IPS DF 6.9 (cell line): Measurements from ENCODE around the gene ERP27.

ENCODE experiments used
- DNase-seq: peaks from one replicate; pipeline ENCODE4 v3.0.0-alpha.2; 2013; ENCODE audit warnings: low read depth, low spot score
- H3K27ac ChIP-seq: one replicate; pipeline ENCODE4 v1.5.1; 2013; ENCODE audit warnings: low read length, control low read depth
- H3K27me3 ChIP-seq: 2 replicates; pipeline ENCODE4 v1.6.1; 2013; ENCODE audit warnings: mild to moderate bottlenecking, low read length; ENCODE audit not compliant: control insufficient read depth, insufficient read depth
- H3K36me3 ChIP-seq: 2 replicates; pipeline ENCODE4 v1.6.1; 2013; ENCODE audit warnings: low read length; ENCODE audit not compliant: control insufficient read depth, insufficient read depth
- H3K4me1 ChIP-seq: 2 replicates; pipeline ENCODE4 v1.6.1; 2013; ENCODE audit warnings: low read length; ENCODE audit not compliant: control insufficient read depth, insufficient read depth
- H3K4me3 ChIP-seq: 2 replicates; pipeline ENCODE4 v1.5.1; 2013; ENCODE audit warnings: mild to moderate bottlenecking, low read length
- H3K9me3 ChIP-seq: 2 replicates; pipeline ENCODE4 v1.6.1; 2013; ENCODE audit warnings: low read length, inconsistent platforms; ENCODE audit not compliant: control insufficient read depth, insufficient read depth
- WGBS: extraction: QIAGEN DNeasy Blood & Tissue Kit; methylation state at CpG from one replicate; pipeline ENCODE4 v1.1.7; 2013; ENCODE audit warnings: mixed read lengths, missing lambda C conversion rate; ENCODE audit not compliant: insufficient read length, insufficient coverage; 5-methylcytosine and 5-hydroxymethylcytosine counted together

ERP27 gene

GRCh38 chr12:14927267-14927666 lies 11.1 kb downstream of the ERP27 start:
- WGBS = no CpG with 5 or more reads among the region's 3 CpGs
- Histone ChIP-seq H3K4me1 (peaks cover 3% of the 10 kb centered on the region; the same call in 1 of the 2 replicates), H3K4me3 (no peak overlapping the region), H3K27ac (no peak overlapping the region), H3K9me3 (no peaks in the 10 kb centered on the region), H3K27me3 (no peaks in the 10 kb centered on the region), H3K36me3 (no peaks in the 10 kb centered on the region)
- no peak for DNase-seq

GRCh38 chr12:14924541-14924940 lies 13.8 kb downstream of the ERP27 start:
- no peak for DNase-seq
- peaks cover 3% of the 10 kb centered on the region; the same call in 1 of the 2 replicates for H3K4me1 ChIP-seq
- no peaks in the 10 kb centered on the region for H3K9me3 ChIP-seq
- no CpG with 5 or more reads among the region's 3 CpGs for WGBS
- no peaks in the 10 kb centered on the region for H3K36me3 ChIP-seq
- H3K27me3 ChIP-seq = no peaks in the 10 kb centered on the region
- no peak overlapping the region for H3K27ac ChIP-seq
- no peak overlapping the region for H3K4me3 ChIP-seq

- no peaks in the 10 kb centered on the region for H3K9me3 ChIP-seq
- no peak overlapping the region for H3K4me3 ChIP-seq
- 100% methylated on average over 1 of the region's 2 CpGs for WGBS
- H3K27me3 ChIP-seq = no peaks in the 10 kb centered on the region
- no peak for DNase-seq
- H3K27ac ChIP-seq = no peak overlapping the region
- H3K4me1 ChIP-seq = peaks cover 2% of the 10 kb centered on the region; the same call in 1 of the 2 replicates
- H3K36me3 ChIP-seq = no peaks in the 10 kb centered on the region
These were observed 14.4 kb downstream of the ERP27 start for GRCh38 chr12:14923944-14924343.

GRCh38 chr12:14921218-14921617 lies 17.1 kb downstream of the ERP27 start:
- Histone ChIP-seq H3K4me1 (no peaks in the 10 kb centered on the region), H3K27me3 (no peaks in the 10 kb centered on the region), H3K4me3 (no peak overlapping the region), H3K36me3 (no peaks in the 10 kb centered on the region), H3K27ac (no peak overlapping the region), H3K9me3 (no peaks in the 10 kb centered on the region)
- WGBS = no CpG with 5 or more reads among the region's 2 CpGs
- no peak for DNase-seq

GRCh38 chr12:14920475-14921126 lies 17.7 kb downstream of the ERP27 start:
- H3K27ac ChIP-seq = no peak overlapping the region
- no peaks in the 10 kb centered on the region for H3K9me3 ChIP-seq
- no CpG with 5 or more reads among the region's 7 CpGs for WGBS
- H3K4me1 ChIP-seq = no peaks in the 10 kb centered on the region
- no peak overlapping the region for H3K4me3 ChIP-seq
- no peaks in the 10 kb centered on the region for H3K36me3 ChIP-seq
- no peak for DNase-seq
- H3K27me3 ChIP-seq = no peaks in the 10 kb centered on the region

GRCh38 chr12:14919455-14919854 lies 18.9 kb downstream of the ERP27 start:
- no peak overlapping the region for H3K27ac ChIP-seq
- no peaks in the 10 kb centered on the region for H3K9me3 ChIP-seq
- H3K36me3 ChIP-seq = no peaks in the 10 kb centered on the region
- no peaks in the 10 kb centered on the region for H3K27me3 ChIP-seq
- no peak for DNase-seq
- no peaks in the 10 kb centered on the region for H3K4me1 ChIP-seq
- H3K4me3 ChIP-seq = no peak overlapping the region

GRCh38 chr12:14915736-14916135 lies 22.6 kb downstream of the ERP27 start:
- H3K9me3 ChIP-seq = no peaks in the 10 kb centered on the region
- H3K27me3 ChIP-seq = no peaks in the 10 kb centered on the region
- no peak overlapping the region for H3K4me3 ChIP-seq
- no peak for DNase-seq
- H3K27ac ChIP-seq = no peak overlapping the region
- no peaks in the 10 kb centered on the region for H3K4me1 ChIP-seq
- H3K36me3 ChIP-seq = no peaks in the 10 kb centered on the region
- no CpG with 5 or more reads among the region's 2 CpGs for WGBS

- H3K36me3 ChIP-seq = no peaks in the 10 kb centered on the region
- WGBS = no CpG with 5 or more reads among the region's 4 CpGs
- H3K4me3 ChIP-seq = no peak overlapping the region
- no peak for DNase-seq
- no peak overlapping the region for H3K27ac ChIP-seq
- H3K9me3 ChIP-seq = no peaks in the 10 kb centered on the region
- no peaks in the 10 kb centered on the region for H3K27me3 ChIP-seq
- H3K4me1 ChIP-seq = no peaks in the 10 kb centered on the region
These were observed 25.0 kb downstream of the ERP27 start for GRCh38 chr12:14913381-14913781.

- WGBS = no CpG with 5 or more reads among the region's 2 CpGs
- DNase-seq = no peak
- no peaks in the 10 kb centered on the region for H3K27me3 ChIP-seq
- H3K4me3 ChIP-seq = no peak overlapping the region
- no peaks in the 10 kb centered on the region for H3K36me3 ChIP-seq
- no peaks in the 10 kb centered on the region for H3K4me1 ChIP-seq
- H3K27ac ChIP-seq = no peak overlapping the region
- H3K9me3 ChIP-seq = no peaks in the 10 kb centered on the region
These were observed 27.2 kb downstream of the ERP27 start for GRCh38 chr12:14911131-14911530.

- H3K4me3 ChIP-seq = no peak overlapping the region
- H3K9me3 ChIP-seq = no peaks in the 10 kb centered on the region
- DNase-seq = no peak
- H3K27ac ChIP-seq = no peak overlapping the region
- no peaks in the 10 kb centered on the region for H3K4me1 ChIP-seq
- H3K36me3 ChIP-seq = no peaks in the 10 kb centered on the region
- no peaks in the 10 kb centered on the region for H3K27me3 ChIP-seq
- no CpG with 5 or more reads among the region's 5 CpGs for WGBS
These were observed 28.0 kb downstream of the ERP27 start for GRCh38 chr12:14910090-14910915.

GRCh38 chr12:14907953-14908352 lies 30.4 kb downstream of the ERP27 start:
- Histone ChIP-seq H3K4me3 (no peak overlapping the region), H3K9me3 (no peaks in the 10 kb centered on the region), H3K4me1 (no peaks in the 10 kb centered on the region), H3K27me3 (no peaks in the 10 kb centered on the region), H3K27ac (no peak overlapping the region), H3K36me3 (no peaks in the 10 kb centered on the region)
- WGBS = no CpG with 5 or more reads among the region's 1 CpG
- no peak for DNase-seq
